BJ (cell line): Measurements from ENCODE around the gene PGAP6. TPM values are rescaled to one million over a fixed set of nuclear protein-coding genes. Genes with fewer than 3 reads are reported as not detected.

Source experiments
- CTCF ChIA-PET: fragments of 350-600 bp; formaldehyde crosslinking; extraction: SDS; loops from one replicate; lab custom pipeline; 2021; ENCODE audit warnings: antibody characterized with exemption, inconsistent platforms; lab: Yijun Ruan, JAX
- POLR2A ChIA-PET: fragments of 300-600 bp; sonication (Branson Sonifier 250); formaldehyde crosslinking; extraction: SDS; loops from one replicate; lab custom pipeline; 2021; ENCODE audit warnings: antibody characterized with exemption; lab: Charles Lee
- DNase-seq: peaks from one replicate; pipeline ENCODE4 v3.0.0-alpha.2; 2011; ENCODE audit warnings: low read depth
- H3K27me3 ChIP-seq: 2 replicates; pipeline ENCODE4 v1.6.0; 2011; ENCODE audit warnings: low read length; ENCODE audit not compliant: control insufficient read depth, insufficient read depth
- H3K36me3 ChIP-seq: 2 replicates; pipeline ENCODE4 v1.5.1; 2011; ENCODE audit warnings: low read length; ENCODE audit not compliant: control insufficient read depth, insufficient read depth
- H3K4me3 ChIP-seq: 2 replicates; pipeline ENCODE4 v1.5.1; 2011; ENCODE audit warnings: low read depth, mild to moderate bottlenecking, control low read depth, low read length
- polyA minus RNA-seq: library from RNA; depleted of rRNA, polyadenylated mRNA; stranded (reverse); fragments of >200 nt; gene quantifications from 2 replicates; pipeline ENCODE4 v1.2.3, GENCODE V29; 2011; rRNA and poly(A)+ RNA removed
- polyA plus RNA-seq: library from polyadenylated mRNA; depleted of rRNA; stranded (reverse); fragments of >200 nt; gene quantifications from 2 replicates; pipeline ENCODE4 v1.2.3, GENCODE V29; 2011; rRNA removed
- TF ChIP-seq, protein P1 (sequence below): IDR thresholded peaks from 2 replicates; pipeline ENCODE4 v1.5.1; 2011; ENCODE audit warnings: low read depth, mild to moderate bottlenecking, control low read depth, inconsistent platforms, low read length, moderate library complexity; ENCODE audit not compliant: insufficient read depth

Gene PGAP6, protein sequence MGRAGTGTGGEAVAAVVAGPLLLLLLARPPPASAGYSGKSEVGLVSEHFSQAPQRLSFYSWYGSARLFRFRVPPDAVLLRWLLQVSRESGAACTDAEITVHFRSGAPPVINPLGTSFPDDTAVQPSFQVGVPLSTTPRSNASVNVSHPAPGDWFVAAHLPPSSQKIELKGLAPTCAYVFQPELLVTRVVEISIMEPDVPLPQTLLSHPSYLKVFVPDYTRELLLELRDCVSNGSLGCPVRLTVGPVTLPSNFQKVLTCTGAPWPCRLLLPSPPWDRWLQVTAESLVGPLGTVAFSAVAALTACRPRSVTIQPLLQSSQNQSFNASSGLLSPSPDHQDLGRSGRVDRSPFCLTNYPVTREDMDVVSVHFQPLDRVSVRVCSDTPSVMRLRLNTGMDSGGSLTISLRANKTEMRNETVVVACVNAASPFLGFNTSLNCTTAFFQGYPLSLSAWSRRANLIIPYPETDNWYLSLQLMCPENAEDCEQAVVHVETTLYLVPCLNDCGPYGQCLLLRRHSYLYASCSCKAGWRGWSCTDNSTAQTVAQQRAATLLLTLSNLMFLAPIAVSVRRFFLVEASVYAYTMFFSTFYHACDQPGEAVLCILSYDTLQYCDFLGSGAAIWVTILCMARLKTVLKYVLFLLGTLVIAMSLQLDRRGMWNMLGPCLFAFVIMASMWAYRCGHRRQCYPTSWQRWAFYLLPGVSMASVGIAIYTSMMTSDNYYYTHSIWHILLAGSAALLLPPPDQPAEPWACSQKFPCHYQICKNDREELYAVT
- 65.2 and 131 TPM in 2 replicates for polyA plus RNA-seq
- polyA minus RNA-seq: 75.0 and 127 TPM in 2 replicates

DNA sequence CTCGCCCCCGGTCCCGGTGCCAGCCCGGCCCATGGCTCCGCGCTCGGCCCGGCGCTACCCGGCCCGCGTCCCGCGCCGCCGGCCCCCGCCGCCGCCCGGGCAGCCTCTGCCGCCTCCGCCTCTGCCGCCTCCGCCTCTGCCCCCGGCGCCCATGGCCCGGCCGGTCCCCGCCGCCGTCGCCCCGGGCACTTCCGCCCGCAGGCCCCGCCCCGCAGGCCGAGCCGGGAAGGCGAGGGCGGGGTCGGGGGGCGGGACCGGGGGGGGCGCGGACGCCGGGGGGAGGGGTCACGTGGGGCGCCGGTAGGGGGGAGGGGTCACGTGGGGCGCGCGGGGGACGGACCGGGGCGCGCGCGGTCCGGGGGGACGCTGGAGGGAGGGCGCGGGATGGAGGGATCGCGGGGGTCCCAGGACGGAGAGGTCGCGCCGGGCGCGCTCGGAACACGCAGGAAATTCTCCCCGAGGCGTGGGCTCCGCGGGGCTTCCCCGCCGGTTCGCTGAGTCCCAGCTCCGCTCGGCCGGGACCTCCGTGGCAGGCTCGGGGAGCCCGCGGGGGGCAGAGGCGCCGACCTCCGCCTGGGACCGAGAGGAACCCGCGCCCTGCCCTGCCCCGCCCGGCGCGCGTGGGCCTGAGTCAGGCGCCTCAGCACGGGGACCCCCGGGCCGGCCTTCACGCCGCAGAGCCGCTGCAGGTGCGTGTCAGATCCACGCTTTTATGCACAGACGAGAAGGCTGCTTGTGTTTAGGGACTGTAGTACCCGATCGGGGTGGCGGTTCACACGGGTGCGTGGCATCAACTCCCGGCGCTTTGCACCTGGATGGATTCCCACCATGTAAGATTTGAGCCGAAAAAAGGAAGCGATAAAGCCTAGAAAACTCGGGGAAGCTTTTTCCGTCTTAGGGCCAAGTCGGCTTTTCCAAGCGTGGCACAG, at the start of gene PGAP6:
TSS of gene PGAP6 (minus strand) at position 190 of the 929 bp plus-strand sequence. CDS start at position 33, 157 bp downstream.
- ChIA-PET POLR2A (no interaction called here), CTCF (interaction anchor here (0.8 to 1.8 kb wide), 3 partner anchors 10 to 20 kb away, joined by 3 to 4 read pairs (median 4); no protein-coding TSS in a partner anchor)
- Histone ChIP-seq H3K27me3 (no peaks in the 10 kb centered on the region), H3K4me3 (peak within 1 kb of the TSS; percentile 89), H3K36me3 (no peaks in the 10 kb centered on the region; the same call in 1 of the 2 replicates)
- TF ChIP-seq, protein P1, sequence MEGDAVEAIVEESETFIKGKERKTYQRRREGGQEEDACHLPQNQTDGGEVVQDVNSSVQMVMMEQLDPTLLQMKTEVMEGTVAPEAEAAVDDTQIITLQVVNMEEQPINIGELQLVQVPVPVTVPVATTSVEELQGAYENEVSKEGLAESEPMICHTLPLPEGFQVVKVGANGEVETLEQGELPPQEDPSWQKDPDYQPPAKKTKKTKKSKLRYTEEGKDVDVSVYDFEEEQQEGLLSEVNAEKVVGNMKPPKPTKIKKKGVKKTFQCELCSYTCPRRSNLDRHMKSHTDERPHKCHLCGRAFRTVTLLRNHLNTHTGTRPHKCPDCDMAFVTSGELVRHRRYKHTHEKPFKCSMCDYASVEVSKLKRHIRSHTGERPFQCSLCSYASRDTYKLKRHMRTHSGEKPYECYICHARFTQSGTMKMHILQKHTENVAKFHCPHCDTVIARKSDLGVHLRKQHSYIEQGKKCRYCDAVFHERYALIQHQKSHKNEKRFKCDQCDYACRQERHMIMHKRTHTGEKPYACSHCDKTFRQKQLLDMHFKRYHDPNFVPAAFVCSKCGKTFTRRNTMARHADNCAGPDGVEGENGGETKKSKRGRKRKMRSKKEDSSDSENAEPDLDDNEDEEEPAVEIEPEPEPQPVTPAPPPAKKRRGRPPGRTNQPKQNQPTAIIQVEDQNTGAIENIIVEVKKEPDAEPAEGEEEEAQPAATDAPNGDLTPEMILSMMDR: no peak
- DNase-seq: no peak

DNA sequence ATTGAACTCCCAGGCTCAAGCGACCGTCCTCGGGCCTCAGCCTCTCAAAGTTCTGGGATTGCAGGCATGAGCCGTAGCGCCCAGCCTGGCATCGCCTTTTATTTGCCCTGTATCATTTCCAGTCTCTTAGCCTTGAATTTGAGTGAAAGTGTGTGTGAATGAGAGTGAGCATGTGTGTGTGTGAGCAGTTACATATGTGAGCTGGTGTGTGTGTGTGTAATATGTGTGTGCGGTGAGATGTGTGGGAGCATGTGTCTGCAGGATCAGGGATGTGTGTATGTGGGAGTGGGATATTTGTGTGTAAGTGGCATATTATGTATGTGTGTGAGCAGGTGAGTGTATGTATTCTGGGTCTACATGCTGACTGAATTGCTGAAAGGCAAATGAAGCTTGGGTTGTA, 49.1 kb upstream of the PGAP6 start:
- POLR2A ChIA-PET: no interaction called here
- CTCF ChIA-PET: interaction anchor here (0.6 kb wide), 2 partner anchors 22 to 32 kb away, joined by 5 read pairs; no protein-coding TSS in a partner anchor
- H3K27me3 ChIP-seq: no peaks in the 10 kb centered on the region
- DNase-seq: no peak
- H3K4me3 ChIP-seq: no peak overlapping the region
- TF ChIP-seq, protein P1: no peak
- no peaks in the 10 kb centered on the region for H3K36me3 ChIP-seq

DNA sequence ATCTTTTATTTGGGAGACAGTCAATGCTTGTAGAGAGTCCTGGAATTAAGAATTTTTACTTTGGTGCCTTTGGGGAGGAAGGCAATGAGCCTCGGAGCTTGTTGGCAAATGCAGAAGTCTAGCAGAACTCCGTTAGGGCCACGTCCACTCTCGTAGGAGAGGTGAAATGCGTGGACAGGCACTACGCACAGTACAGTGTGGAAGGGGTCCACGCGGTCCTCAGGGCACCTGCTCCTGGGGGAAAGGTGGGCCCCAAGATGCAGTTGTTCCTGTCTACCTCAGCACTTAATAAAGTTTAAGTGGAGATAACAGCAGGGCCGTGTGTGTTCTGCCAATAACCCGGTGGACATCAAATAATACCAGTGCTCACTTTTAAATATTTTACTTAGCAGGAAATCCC, 45.5 kb upstream of the PGAP6 start:
- TF ChIP-seq, protein P1: no peak
- H3K36me3 ChIP-seq: no peaks in the 10 kb centered on the region
- POLR2A ChIA-PET: interaction anchor here (0.6 kb wide), 1 partner anchor 40 kb away, joined by 3 read pairs; no protein-coding TSS in a partner anchor
- peak overlapping the region; percentile 87 for H3K4me3 ChIP-seq
- H3K27me3 ChIP-seq: no peaks in the 10 kb centered on the region
- CTCF ChIA-PET: no interaction called here
- no peak for DNase-seq

DNA sequence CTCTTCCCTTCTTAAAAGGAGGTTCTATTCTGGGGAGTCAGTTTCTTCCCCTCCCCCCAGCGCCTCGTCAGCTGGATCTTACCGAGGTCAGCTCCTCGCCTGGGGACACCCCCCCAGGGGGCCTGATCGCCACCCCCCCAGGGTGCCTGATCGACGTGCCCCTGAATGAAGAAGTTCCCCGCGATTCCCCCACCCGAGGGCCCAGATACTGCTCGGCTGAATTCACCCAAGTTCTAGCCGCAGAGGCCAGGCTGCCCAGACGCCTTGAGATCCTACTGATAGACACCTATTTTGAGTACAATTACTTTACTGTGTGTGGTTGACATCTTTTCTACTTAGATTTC, 45.1 kb upstream of the PGAP6 start:
- TF ChIP-seq, protein P1: no peak
- ChIA-PET CTCF (no interaction called here), POLR2A (interaction anchor here (0.6 kb wide), 1 partner anchor 40 kb away, joined by 3 read pairs; no protein-coding TSS in a partner anchor)
- no peaks in the 10 kb centered on the region for H3K27me3 ChIP-seq
- H3K4me3 ChIP-seq: peak overlapping the region; percentile 87
- no peak for DNase-seq
- H3K36me3 ChIP-seq: no peaks in the 10 kb centered on the region
